Cardiac fibroblast (primary cell): ENCODE results near the gene DENND5B.

Experiments
- DNase-seq, 2 donors: peaks; one replicate each; pipeline versions ENCODE4 v3.0.0 to v3.0.0-alpha.2; 2010; ENCODE audit warnings: low read depth in 2 of 2
- H3K4me3 ChIP-seq, 2 donors: replicated peaks in 1 of 2; 1 replicate in 1 of 2; 2 replicates in 1 of 2; pipeline ENCODE4 v1.5.1; 2011; ENCODE audit warnings: low read depth in 2 of 2, low read length in 2 of 2, mild to moderate bottlenecking in 2 of 2, moderate library complexity in 1 of 2
- CTCF ChIP-seq: IDR thresholded peaks from one replicate; pipeline ENCODE4 v1.5.1; 2011; ENCODE audit warnings: low read depth, mild to moderate bottlenecking, low read length, inconsistent platforms

The DENND5B gene

GRCh38 chr12:31528095-31528494 lies 62.8 kb downstream of the DENND5B start:
- no peak for DNase-seq
- no peak for TF ChIP-seq CTCF
- H3K4me3 ChIP-seq: no peak overlapping the region

GRCh38 chr12:31527083-31527482 lies 63.9 kb downstream of the DENND5B start:
- no peak overlapping the region for H3K4me3 ChIP-seq
- no peak for TF ChIP-seq CTCF
- DNase-seq: no peak

GRCh38 chr12:31526158-31526546 lies 64.8 kb downstream of the DENND5B start:
- DNase-seq: no peak
- no peak for TF ChIP-seq CTCF

GRCh38 chr12:31525496-31526157 lies 65.3 kb downstream of the DENND5B start:
- no peak for DNase-seq
- TF ChIP-seq CTCF: no peak
- no peak overlapping the region for H3K4me3 ChIP-seq

More at GRCh38 chr12:31526158-31526546, 64.8 kb downstream of the DENND5B start:
- no peak overlapping the region for H3K4me3 ChIP-seq

- no peak for TF ChIP-seq CTCF
- DNase-seq: peak; percentile 43 to 82
- no peak overlapping the region for H3K4me3 ChIP-seq
Observed at GRCh38 chr12:31524791-31525495, 66.0 kb downstream of the DENND5B start.

- peak in 1 of 2 donors; percentile 20 for DNase-seq
- TF ChIP-seq CTCF: no peak
- no peak overlapping the region for H3K4me3 ChIP-seq
Observed at GRCh38 chr12:31523306-31523705, 67.6 kb downstream of the DENND5B start.
